RWPE1 (cell line): ENCODE data around the gene COLQ.

Source experiments
- CTCF ChIA-PET: fragments of 350-600 bp; sonication (Branson Sonifier 250); formaldehyde crosslinking; extraction: SDS; loops from one replicate; lab custom pipeline; 2021; lab: Yijun Ruan, JAX
- POLR2A ChIA-PET: fragments of 400-600 bp; formaldehyde crosslinking; extraction: SDS; loops from one replicate; lab custom pipeline; 2020; ENCODE audit warnings: antibody characterized with exemption; ENCODE audit not compliant: low non-redundant PET; lab: Yijun Ruan, JAX
- DNase-seq: peaks from one replicate; pipeline ENCODE4 v3.0.0; 2012; ENCODE audit warnings: low spot score
- H3K27ac ChIP-seq: fragments of 450-650 bp; 2 replicates; pipeline ENCODE4 v1.5.1; 2017
- TF ChIP-seq, protein P1 (sequence below): fragments of 450-650 bp; conservative IDR thresholded peaks from 2 replicates; pipeline ENCODE4 v1.5.1; 2017; ENCODE audit warnings: low read depth, mild to moderate bottlenecking

COLQ gene

DNA sequence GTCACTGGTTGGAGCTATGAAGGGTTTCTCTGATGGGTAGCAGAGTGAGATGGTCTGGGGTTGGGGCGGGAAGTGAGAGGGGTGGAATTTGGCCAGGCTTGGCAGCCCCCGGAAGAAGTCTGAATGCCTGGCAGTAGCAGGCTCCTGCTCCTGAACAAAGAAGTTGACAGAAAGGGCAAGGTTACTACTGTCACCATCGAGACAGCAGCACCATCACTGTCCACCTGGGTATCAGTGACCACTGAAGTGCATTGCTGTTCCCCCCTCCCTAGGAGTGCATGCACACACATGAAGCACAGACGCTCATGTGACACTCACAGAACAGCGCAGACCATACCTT, 42.9 kb downstream of the COLQ start:
- DNase-seq, result no peak
- no peak overlapping the region for H3K27ac ChIP-seq
- POLR2A ChIA-PET, result no interaction called here
- TF ChIP-seq, protein P1, sequence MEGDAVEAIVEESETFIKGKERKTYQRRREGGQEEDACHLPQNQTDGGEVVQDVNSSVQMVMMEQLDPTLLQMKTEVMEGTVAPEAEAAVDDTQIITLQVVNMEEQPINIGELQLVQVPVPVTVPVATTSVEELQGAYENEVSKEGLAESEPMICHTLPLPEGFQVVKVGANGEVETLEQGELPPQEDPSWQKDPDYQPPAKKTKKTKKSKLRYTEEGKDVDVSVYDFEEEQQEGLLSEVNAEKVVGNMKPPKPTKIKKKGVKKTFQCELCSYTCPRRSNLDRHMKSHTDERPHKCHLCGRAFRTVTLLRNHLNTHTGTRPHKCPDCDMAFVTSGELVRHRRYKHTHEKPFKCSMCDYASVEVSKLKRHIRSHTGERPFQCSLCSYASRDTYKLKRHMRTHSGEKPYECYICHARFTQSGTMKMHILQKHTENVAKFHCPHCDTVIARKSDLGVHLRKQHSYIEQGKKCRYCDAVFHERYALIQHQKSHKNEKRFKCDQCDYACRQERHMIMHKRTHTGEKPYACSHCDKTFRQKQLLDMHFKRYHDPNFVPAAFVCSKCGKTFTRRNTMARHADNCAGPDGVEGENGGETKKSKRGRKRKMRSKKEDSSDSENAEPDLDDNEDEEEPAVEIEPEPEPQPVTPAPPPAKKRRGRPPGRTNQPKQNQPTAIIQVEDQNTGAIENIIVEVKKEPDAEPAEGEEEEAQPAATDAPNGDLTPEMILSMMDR, result no peak
- CTCF ChIA-PET, result no interaction called here

DNA sequence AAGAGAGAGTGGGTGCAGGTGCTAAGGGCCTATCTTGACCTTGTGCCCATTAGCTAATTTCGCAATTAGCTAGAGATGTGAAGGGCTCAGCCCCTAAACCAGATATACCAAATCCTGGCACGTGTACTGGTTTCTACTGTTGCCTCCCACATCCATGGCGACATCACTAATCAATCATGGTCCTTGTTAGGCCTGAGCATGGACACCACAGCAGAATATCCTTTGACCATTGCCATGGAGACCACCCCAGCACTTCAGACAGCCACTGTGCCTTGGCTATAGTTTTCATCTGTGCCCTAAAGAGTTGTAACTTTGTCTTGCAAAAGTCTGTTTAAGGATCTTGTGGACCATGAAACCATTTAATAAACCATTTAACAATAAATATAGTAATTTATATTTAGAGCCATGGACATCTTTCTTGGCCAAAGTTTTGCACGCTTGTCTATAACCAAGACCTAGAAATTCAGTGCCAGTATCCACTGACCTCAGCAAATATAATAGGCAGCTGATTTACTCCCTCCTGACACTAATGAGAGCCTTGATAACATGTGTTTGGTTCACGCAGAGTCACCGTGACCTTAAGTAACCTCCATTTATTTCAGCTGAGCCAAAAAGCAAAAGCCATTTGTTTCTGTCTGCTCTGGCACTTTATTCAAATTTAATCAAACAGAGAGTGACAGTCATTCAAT, 43.4 kb downstream of the COLQ start:
- CTCF ChIA-PET, result no interaction called here
- H3K27ac ChIP-seq, result no peak overlapping the region
- POLR2A ChIA-PET, result no interaction called here
- no peak for DNase-seq
- TF ChIP-seq, protein P1, result no peak

DNA sequence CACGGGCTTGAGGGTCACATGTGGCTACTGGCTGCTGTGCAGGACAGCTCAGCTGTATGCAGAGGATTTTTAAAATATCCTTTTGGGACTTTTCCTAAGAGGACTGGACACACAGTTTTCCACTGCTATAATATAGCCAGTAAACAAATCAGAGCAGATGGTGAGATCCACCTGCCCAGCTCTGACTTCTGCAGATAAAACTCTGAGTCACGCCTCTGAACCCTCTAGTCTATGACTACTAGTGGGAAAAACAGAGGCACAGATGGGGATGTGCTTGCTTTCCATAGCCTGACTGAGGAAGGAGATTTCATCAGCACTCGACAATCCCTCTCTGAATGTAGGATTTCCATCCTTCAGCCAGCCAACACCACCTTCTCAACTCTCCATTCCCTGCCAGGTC, 45.1 kb downstream of the COLQ start:
- TF ChIP-seq, protein P1, result no peak
- CTCF ChIA-PET, result no interaction called here
- DNase-seq, result no peak
- H3K27ac ChIP-seq, result no peak overlapping the region
- POLR2A ChIA-PET, result no interaction called here

DNA sequence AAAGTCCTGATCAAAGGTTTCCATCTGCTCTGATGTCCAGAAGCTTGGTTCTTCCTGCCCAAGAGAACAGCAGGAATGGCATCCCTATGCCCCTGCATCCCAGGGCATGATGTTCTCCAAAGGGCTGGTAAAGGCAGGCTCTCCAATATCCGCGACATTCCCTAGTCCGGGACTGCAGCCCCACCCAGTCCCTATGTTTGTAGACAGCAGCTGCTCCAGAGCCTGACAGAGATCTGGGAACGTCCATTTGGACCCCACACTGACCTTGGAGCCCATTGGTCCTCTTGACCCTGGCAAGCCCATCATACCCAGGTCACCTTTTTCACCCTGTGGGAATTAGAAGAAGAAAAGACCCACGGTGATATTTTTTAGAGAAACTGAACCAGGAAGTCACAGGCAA, 46.3 kb downstream of the COLQ start:
- TF ChIP-seq, protein P1, result no peak
- ChIA-PET CTCF (no interaction called here), POLR2A (no interaction called here)
- H3K27ac ChIP-seq, result no peak overlapping the region
- no peak for DNase-seq

DNA sequence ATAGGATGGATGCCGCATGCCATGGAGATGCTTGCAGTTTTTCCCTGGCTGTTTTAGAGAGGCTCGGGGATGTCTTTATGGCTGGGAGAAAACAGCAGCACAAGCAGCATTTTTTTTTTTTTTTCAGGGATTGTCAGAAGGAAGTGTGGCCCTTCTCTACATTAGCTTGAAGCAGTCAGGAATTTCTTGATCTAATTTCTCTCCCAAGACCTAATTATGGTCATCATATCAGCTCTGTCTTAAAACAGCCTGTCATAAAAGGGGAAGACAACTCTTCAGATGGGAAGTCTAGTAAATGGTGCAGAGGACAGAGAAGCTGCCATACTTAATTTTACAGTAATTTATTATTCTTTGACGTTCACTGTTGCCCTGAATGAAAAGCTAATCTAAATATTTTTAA, 49.6 kb downstream of the COLQ start:
- POLR2A ChIA-PET, result no interaction called here
- TF ChIP-seq, protein P1, result no peak
- DNase-seq, result no peak
- no peak overlapping the region for H3K27ac ChIP-seq
- CTCF ChIA-PET, result no interaction called here

DNA sequence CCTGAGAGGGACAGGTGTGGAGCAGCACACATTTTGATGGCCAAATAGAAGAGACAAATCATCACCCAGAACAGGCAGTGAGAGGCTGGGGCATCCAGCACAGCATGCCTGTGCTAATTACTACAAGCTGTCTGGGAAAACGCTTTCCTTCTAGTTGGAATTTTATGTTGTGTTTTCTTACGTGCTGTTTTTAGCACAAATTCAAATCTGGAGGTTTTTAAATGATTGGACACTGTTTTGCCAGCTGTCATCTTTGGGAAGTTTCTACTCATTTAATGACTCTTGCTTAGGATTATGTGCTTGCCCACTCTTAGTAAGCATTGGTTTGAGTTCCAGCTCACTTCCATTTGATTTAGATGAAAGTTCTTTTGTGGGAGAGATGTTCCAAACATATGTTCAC, 50.7 kb downstream of the COLQ start:
- no peak for DNase-seq
- no peak overlapping the region for H3K27ac ChIP-seq
- POLR2A ChIA-PET, result no interaction called here
- CTCF ChIA-PET, result no interaction called here
- TF ChIP-seq, protein P1, result no peak
